ENCODE data around the gene ANKRD29. TPM values are rescaled to one million over a fixed set of nuclear protein-coding genes. Genes with fewer than 3 reads are reported as not detected.

ANKRD29 gene
- total RNA-seq, 1 experiment from 2014 or later = 2.4 TPM

DNA sequence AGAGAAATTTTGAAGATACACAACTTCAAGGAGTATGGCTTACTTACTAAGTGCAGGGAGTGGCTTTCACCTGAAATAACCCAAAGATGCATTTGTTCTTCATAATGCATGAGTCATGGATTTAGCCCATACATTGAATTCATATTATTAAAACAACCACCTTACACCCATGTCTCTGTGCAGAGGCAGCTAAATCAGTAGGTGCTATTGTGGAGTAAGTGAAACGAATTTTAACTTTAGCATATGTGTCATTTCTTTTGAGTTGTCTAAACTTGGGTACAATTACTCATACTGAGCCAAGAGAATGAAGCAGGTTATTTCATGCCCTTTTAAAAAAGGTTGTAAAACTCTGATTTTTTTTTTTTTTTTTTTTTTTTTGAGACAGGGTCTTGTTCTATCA lies 11.0 kb upstream of the ANKRD29 start:
- ChIA-PET POLR2A (no interaction called here), CTCF (no interaction called here)
- BruUV-seq (replicated peaks) = no TSS peak
- H3K27ac Mint-ChIP-seq (ENCODE audit: low read depth, unreplicated experiment) = no peak overlapping the region
- no peaks in the 10 kb centered on the region for H3K9me3 Mint-ChIP-seq (ENCODE audit: unreplicated experiment)
- TF ChIP-seq, protein P1, sequence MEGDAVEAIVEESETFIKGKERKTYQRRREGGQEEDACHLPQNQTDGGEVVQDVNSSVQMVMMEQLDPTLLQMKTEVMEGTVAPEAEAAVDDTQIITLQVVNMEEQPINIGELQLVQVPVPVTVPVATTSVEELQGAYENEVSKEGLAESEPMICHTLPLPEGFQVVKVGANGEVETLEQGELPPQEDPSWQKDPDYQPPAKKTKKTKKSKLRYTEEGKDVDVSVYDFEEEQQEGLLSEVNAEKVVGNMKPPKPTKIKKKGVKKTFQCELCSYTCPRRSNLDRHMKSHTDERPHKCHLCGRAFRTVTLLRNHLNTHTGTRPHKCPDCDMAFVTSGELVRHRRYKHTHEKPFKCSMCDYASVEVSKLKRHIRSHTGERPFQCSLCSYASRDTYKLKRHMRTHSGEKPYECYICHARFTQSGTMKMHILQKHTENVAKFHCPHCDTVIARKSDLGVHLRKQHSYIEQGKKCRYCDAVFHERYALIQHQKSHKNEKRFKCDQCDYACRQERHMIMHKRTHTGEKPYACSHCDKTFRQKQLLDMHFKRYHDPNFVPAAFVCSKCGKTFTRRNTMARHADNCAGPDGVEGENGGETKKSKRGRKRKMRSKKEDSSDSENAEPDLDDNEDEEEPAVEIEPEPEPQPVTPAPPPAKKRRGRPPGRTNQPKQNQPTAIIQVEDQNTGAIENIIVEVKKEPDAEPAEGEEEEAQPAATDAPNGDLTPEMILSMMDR (IDR thresholded peaks at IDR 0.05; ENCODE audit: unreplicated experiment) = no peak
- intact Hi-C loops (cut with micrococcal nuclease) = no loop called here
- no peaks in the 10 kb centered on the region for H3K27me3 Mint-ChIP-seq (ENCODE audit: insufficient read depth, unreplicated experiment)
- no peak for DNase-seq (ENCODE audit: unreplicated experiment)
- H3K4me3 Mint-ChIP-seq (ENCODE audit: unreplicated experiment) = no peak overlapping the region
- no peaks in the 10 kb centered on the region for H3K36me3 Mint-ChIP-seq (ENCODE audit: insufficient read depth, unreplicated experiment)
- H3K4me1 Mint-ChIP-seq (ENCODE audit: insufficient read depth, unreplicated experiment) = peaks cover 8% of the 10 kb centered on the region

DNA sequence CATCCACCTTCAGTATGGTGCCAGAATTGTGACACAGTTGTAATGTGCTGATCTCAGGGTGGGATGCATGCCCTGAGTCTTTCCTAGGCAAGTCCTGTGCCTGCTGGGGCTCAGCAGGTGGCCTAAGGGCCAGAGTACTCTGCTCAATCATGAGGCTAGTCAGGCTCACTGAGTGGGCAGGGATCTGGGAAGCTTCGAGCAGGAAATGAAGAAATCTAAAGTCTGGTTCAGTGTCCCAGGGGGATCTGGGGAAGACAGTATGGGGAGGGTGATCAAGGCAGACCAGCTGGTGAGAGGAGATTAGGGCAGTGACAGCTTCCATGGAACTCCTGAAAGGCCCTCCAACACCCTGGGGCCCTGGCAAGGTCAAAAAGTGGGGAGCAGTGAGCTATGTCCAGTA lies 8.9 kb upstream of the ANKRD29 start:
- H3K27me3 Mint-ChIP-seq (ENCODE audit: insufficient read depth, unreplicated experiment) = no peaks in the 10 kb centered on the region
- no peaks in the 10 kb centered on the region for H3K36me3 Mint-ChIP-seq (ENCODE audit: insufficient read depth, unreplicated experiment)
- H3K4me1 Mint-ChIP-seq (ENCODE audit: insufficient read depth, unreplicated experiment) = peaks cover 10% of the 10 kb centered on the region
- no peak overlapping the region for H3K27ac Mint-ChIP-seq (ENCODE audit: low read depth, unreplicated experiment)
- no peak for DNase-seq (ENCODE audit: unreplicated experiment)
- TF ChIP-seq, protein P1 (IDR thresholded peaks at IDR 0.05; ENCODE audit: unreplicated experiment) = no peak
- H3K9me3 Mint-ChIP-seq (ENCODE audit: unreplicated experiment) = no peaks in the 10 kb centered on the region
- H3K4me3 Mint-ChIP-seq (ENCODE audit: unreplicated experiment) = no peak overlapping the region
- intact Hi-C loops (cut with micrococcal nuclease) = no loop called here
- no TSS peak for BruUV-seq (replicated peaks)
- ChIA-PET POLR2A (no interaction called here), CTCF (interaction anchor here (0.6 to 2.9 kb wide), 2 partner anchors 20 to 31 kb away, joined by 3 to 11 read pairs; no protein-coding TSS in a partner anchor)

DNA sequence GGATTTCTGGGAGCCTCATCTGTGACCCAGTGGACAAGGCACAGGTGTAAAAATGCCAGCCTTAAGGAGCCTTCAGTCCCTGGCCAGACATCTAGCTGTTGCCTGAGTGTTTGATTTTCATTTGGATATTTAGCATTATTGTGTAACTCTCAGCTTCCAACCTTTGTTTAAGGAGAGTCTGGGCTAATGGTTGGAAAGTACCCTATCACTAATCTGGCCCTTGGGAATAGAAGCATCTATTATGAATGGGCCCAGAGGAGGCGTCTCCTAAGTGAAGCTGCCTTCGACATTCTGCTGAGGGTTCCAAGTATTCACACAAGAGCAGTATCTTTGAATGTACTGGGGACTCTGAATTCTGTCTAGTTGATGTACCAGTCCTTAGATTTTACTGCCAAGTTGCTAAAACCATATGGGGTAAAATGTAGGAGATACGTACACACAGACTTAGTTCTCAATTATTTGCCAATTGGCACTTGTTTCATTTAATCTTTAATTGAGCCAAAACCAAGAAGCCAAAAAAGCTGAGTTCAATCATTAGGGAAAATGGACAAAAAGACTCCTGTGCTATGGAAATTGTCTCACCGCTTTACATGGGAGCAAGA lies 7.2 kb upstream of the ANKRD29 start:
- peaks cover 10% of the 10 kb centered on the region for H3K4me1 Mint-ChIP-seq (ENCODE audit: insufficient read depth, unreplicated experiment)
- intact Hi-C loops (cut with micrococcal nuclease) = no loop called here
- no peaks in the 10 kb centered on the region for H3K27me3 Mint-ChIP-seq (ENCODE audit: insufficient read depth, unreplicated experiment)
- H3K9me3 Mint-ChIP-seq (ENCODE audit: unreplicated experiment) = no peaks in the 10 kb centered on the region
- no peak overlapping the region for H3K27ac Mint-ChIP-seq (ENCODE audit: low read depth, unreplicated experiment)
- CTCF ChIA-PET = interaction anchor here (0.6 to 2.9 kb wide), 3 partner anchors 33 to 409 kb away, joined by 3 to 11 read pairs (median 3); no protein-coding TSS in a partner anchor
- H3K4me3 Mint-ChIP-seq (ENCODE audit: unreplicated experiment) = no peak overlapping the region
- POLR2A ChIA-PET = no interaction called here
- H3K36me3 Mint-ChIP-seq (ENCODE audit: insufficient read depth, unreplicated experiment) = no peaks in the 10 kb centered on the region
- TF ChIP-seq, protein P1 (IDR thresholded peaks at IDR 0.05; ENCODE audit: unreplicated experiment) = no peak
- DNase-seq (ENCODE audit: unreplicated experiment) = no peak
- BruUV-seq (replicated peaks) = no TSS peak

DNA sequence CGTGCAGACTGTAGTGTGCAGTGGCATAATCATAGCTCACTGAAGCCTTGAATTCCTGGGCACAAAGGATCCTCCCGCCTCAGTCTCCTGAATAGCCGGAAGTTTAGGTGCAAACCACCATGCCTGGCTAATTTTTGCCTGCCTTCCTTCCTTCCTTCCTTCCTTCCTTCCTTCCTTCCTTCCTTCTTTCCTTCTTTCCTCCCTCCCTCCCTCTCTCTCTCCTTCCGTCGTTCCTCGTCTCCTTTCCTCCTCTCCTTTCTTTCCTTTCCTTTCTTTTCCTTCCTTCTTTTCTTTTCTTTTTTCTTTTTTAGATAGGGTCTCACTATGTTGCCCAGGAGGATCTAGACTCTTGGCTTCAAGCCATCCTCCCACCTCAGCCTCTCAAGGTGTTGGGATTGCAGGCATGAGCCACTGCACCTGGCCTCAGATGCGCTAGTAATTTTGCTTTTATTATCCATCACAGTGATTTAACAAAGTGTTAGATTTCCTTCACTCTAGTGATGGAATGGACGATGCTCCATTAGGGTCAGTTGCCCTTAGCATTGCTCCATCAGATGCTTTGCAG lies 6.6 kb upstream of the ANKRD29 start:
- intact Hi-C loops (cut with micrococcal nuclease) = no loop called here
- H3K36me3 Mint-ChIP-seq (ENCODE audit: insufficient read depth, unreplicated experiment) = no peaks in the 10 kb centered on the region

More for the DNA sequence above, 6.6 kb upstream of the ANKRD29 start:
- BruUV-seq (replicated peaks) = no TSS peak
- POLR2A ChIA-PET = no interaction called here
- H3K9me3 Mint-ChIP-seq (ENCODE audit: unreplicated experiment) = no peaks in the 10 kb centered on the region
- H3K27ac Mint-ChIP-seq (ENCODE audit: low read depth, unreplicated experiment) = no peak overlapping the region
- H3K27me3 Mint-ChIP-seq (ENCODE audit: insufficient read depth, unreplicated experiment) = no peaks in the 10 kb centered on the region
- H3K4me3 Mint-ChIP-seq (ENCODE audit: unreplicated experiment) = no peak overlapping the region
- no peak for DNase-seq (ENCODE audit: unreplicated experiment)
- CTCF ChIA-PET = no interaction called here
- peaks cover 10% of the 10 kb centered on the region for H3K4me1 Mint-ChIP-seq (ENCODE audit: insufficient read depth, unreplicated experiment)
- TF ChIP-seq, protein P1 (IDR thresholded peaks at IDR 0.05; ENCODE audit: unreplicated experiment) = no peak

Measured in MCF 10A (cell line).